Measurements from ENCODE around the gene CARTPT. TPM values are rescaled to one million over a fixed set of nuclear protein-coding genes. Genes with fewer than 3 reads are reported as not detected.

CARTPT gene
- total RNA-seq, 1 donor from 2014 or later = 12.7 TPM

DNA sequence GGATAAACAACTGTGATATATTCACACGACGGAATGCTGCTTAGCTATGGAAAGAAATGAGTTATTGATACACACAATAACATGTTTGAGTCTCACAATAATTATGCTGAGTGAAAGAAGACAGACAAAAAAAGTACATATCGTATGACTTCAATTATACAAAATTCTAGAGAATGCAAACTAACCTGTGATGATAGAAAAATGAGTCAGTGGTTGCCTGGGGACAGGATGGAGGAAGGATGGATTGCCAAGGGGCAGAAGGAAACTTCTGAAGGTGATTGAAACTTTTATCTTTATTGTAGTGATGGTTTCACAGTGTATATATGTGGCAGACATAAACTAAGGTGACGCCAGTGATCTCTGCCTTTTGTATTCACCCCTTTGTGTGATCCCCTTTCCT is 7.5 kb upstream of the CARTPT start:
- H3K9me3 ChIP-seq = no peaks in the 10 kb centered on the region
- no peak overlapping the region for H3K27ac ChIP-seq
- H3K4me1 ChIP-seq = no peaks in the 10 kb centered on the region
- no peaks in the 10 kb centered on the region for H3K36me3 ChIP-seq
- TF ChIP-seq, protein P1, sequence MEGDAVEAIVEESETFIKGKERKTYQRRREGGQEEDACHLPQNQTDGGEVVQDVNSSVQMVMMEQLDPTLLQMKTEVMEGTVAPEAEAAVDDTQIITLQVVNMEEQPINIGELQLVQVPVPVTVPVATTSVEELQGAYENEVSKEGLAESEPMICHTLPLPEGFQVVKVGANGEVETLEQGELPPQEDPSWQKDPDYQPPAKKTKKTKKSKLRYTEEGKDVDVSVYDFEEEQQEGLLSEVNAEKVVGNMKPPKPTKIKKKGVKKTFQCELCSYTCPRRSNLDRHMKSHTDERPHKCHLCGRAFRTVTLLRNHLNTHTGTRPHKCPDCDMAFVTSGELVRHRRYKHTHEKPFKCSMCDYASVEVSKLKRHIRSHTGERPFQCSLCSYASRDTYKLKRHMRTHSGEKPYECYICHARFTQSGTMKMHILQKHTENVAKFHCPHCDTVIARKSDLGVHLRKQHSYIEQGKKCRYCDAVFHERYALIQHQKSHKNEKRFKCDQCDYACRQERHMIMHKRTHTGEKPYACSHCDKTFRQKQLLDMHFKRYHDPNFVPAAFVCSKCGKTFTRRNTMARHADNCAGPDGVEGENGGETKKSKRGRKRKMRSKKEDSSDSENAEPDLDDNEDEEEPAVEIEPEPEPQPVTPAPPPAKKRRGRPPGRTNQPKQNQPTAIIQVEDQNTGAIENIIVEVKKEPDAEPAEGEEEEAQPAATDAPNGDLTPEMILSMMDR (IDR thresholded peaks at IDR 0.05) = no peak
- no peak for DNase-seq (ENCODE audit: low spot score in 2 of 2)
- intact Hi-C loops (cut with DNase I) = no loop called here
- no peak overlapping the region for H3K4me3 ChIP-seq
- H3K27me3 ChIP-seq = no peaks in the 10 kb centered on the region

DNA sequence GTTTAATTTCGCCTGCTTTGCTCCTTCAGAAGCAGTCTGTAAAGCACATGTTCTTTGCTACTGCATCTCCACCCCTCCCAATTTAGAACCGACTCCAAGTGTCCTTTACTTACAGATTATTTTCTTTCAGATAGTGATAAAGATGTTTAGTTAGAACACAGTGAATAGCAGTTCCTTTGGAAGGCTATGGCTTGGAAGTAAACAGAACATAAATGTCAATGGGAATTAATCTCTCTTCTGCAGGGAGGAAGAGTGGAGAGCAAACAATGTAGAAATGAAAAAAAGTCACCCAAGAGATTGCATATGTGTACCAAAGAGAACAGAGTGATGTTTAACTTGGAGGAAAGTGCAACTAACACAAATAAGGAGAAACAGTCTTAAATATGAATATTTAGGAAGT is 4.2 kb upstream of the CARTPT start:
- H3K9me3 ChIP-seq = no peaks in the 10 kb centered on the region
- H3K4me1 ChIP-seq = no peaks in the 10 kb centered on the region
- TF ChIP-seq, protein P1 (IDR thresholded peaks at IDR 0.05) = no peak
- intact Hi-C loops (cut with DNase I) = no loop called here
- H3K4me3 ChIP-seq = no peak overlapping the region
- no peaks in the 10 kb centered on the region for H3K27me3 ChIP-seq
- DNase-seq (ENCODE audit: low spot score in 2 of 2) = no peak
- H3K27ac ChIP-seq = no peak overlapping the region
- no peaks in the 10 kb centered on the region for H3K36me3 ChIP-seq

- TF ChIP-seq, protein P1 (IDR thresholded peaks at IDR 0.05) = no peak
- Histone ChIP-seq H3K9me3 (no peaks in the 10 kb centered on the region), H3K27me3 (no peaks in the 10 kb centered on the region), H3K4me3 (no peak overlapping the region), H3K4me1 (no peaks in the 10 kb centered on the region), H3K27ac (no peak overlapping the region), H3K36me3 (no peaks in the 10 kb centered on the region)
- no peak for DNase-seq (ENCODE audit: low spot score in 2 of 2)
- intact Hi-C loops (cut with DNase I) = no loop called here
These were observed 8.9 kb downstream of the CARTPT start for GRCh38 chr5:71727978-71728377.

GRCh38 chr5:71731015-71731414 is 11.9 kb downstream of the CARTPT start:
- intact Hi-C loops (cut with DNase I) = no loop called here
- no peak for DNase-seq (ENCODE audit: low spot score in 2 of 2)
- Histone ChIP-seq H3K4me3 (no peak overlapping the region), H3K27me3 (no peaks in the 10 kb centered on the region), H3K4me1 (no peaks in the 10 kb centered on the region), H3K9me3 (no peaks in the 10 kb centered on the region), H3K36me3 (no peaks in the 10 kb centered on the region), H3K27ac (no peak overlapping the region)
- TF ChIP-seq, protein P1 (IDR thresholded peaks at IDR 0.05) = no peak

GRCh38 chr5:71732011-71732410 is 12.9 kb downstream of the CARTPT start:
- Histone ChIP-seq H3K4me3 (no peak overlapping the region), H3K27ac (no peak overlapping the region), H3K36me3 (no peaks in the 10 kb centered on the region), H3K4me1 (no peaks in the 10 kb centered on the region), H3K9me3 (no peaks in the 10 kb centered on the region), H3K27me3 (no peaks in the 10 kb centered on the region)
- intact Hi-C loops (cut with DNase I) = no loop called here
- TF ChIP-seq, protein P1 (IDR thresholded peaks at IDR 0.05) = no peak
- DNase-seq (ENCODE audit: low spot score in 2 of 2) = no peak

- Histone ChIP-seq H3K27ac (no peak overlapping the region), H3K36me3 (no peaks in the 10 kb centered on the region), H3K4me1 (no peaks in the 10 kb centered on the region), H3K9me3 (no peaks in the 10 kb centered on the region), H3K27me3 (no peaks in the 10 kb centered on the region), H3K4me3 (no peak overlapping the region)
- TF ChIP-seq, protein P1 (IDR thresholded peaks at IDR 0.05) = no peak
- no peak for DNase-seq (ENCODE audit: low spot score in 2 of 2)
- intact Hi-C loops (cut with DNase I) = no loop called here
These were observed 15.1 kb downstream of the CARTPT start for GRCh38 chr5:71734141-71734540.
